Thoracic aorta (tissue), 2 donors: Measurements from ENCODE around the gene MIAT. TPM values are rescaled to one million over a fixed set of nuclear protein-coding genes. Genes with fewer than 3 reads are reported as not detected.
"Not testable (repeated sequence)": the region's sequence is repeated elsewhere in the genome, so short reads cannot be mapped to it uniquely, and the experiment has no call there.

Experiments used
- ATAC-seq: fragments of 150-250 bp; one replicate; pipeline ENCODE4 v1.8.0; 2017; ENCODE audit warnings: low read depth; ENCODE audit not compliant: insufficient number of reproducible peaks, low FRiP score
- DNase-seq: peaks from one replicate; pipeline ENCODE4 v3.0.0-alpha.2; 2020; ENCODE audit warnings: low spot score
- H3K27ac ChIP-seq, 2 donors: fragments of 200-600 bp; sonication (generic); 1 replicate in 1 of 2; 2 replicates in 1 of 2; pipeline ENCODE4 v1.5.1; 2016; ENCODE audit warnings: mild to moderate bottlenecking in 2 of 2, moderate library complexity in 2 of 2
- H3K27me3 ChIP-seq: fragments of 200-600 bp; sonication (generic); replicated peaks from 2 replicates; pipeline ENCODE4 v1.6.0; 2016; ENCODE audit warnings: mild to moderate bottlenecking; ENCODE audit not compliant: insufficient read depth
- H3K36me3 ChIP-seq: fragments of 200-600 bp; sonication (generic); one replicate; pipeline ENCODE4 v1.5.1; 2016
- H3K4me1 ChIP-seq, 2 donors: fragments of 200-600 bp; sonication (generic); 1 replicate in 1 of 2; 2 replicates in 1 of 2; pipeline versions ENCODE4 v1.5.1 to v1.6.0; 2016; ENCODE audit warnings: low read depth in 2 of 2, mild to moderate bottlenecking in 1 of 2; ENCODE audit not compliant: control insufficient read depth in 1 of 2
- H3K4me3 ChIP-seq: fragments of 200-600 bp; sonication (generic); 2 replicates; pipeline ENCODE4 v1.5.1; 2016; ENCODE audit warnings: mild to moderate bottlenecking
- H3K9me3 ChIP-seq: fragments of 200-600 bp; sonication (generic); 2 replicates; pipeline ENCODE4 v1.5.1; 2016
- total RNA-seq, 2 donors: library from RNA; depleted of rRNA; stranded (reverse); fragments of >200 nt; gene quantifications; one replicate each; pipeline versions ENCODE4 v1.1.0 to v1.2.3, GENCODE V29; 2016
- TF ChIP-seq, protein P1 (sequence below): fragments of 200-600 bp; sonication (generic); IDR thresholded peaks from one replicate; pipeline ENCODE4 v1.5.1; 2019; ENCODE audit warnings: antibody characterized with exemption

The MIAT gene
- total RNA-seq, 2 donors from 2014 or later, result 0.81 to 3.6 TPM

DNA sequence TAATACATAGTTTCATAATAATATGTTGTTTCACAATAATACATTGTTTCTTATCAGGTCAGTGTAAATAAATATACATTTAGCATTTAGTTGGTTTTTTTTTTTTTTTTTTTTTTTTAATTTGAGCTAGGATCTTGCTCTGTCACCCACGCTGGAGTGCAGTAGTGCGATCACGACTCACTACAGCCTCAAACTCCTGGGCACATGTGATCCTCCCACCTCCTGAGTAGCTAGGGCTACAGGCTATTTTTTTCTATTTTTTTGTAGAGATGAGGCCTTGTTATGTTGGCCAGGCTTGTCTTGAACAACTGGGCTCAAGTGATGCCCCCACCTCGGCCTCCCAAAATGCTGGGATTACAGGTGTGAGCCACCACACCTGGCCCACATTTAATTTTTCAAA lies 43.5 kb downstream of the MIAT start:
- H3K9me3 ChIP-seq, result no peaks in the 10 kb centered on the region
- TF ChIP-seq, protein P1, sequence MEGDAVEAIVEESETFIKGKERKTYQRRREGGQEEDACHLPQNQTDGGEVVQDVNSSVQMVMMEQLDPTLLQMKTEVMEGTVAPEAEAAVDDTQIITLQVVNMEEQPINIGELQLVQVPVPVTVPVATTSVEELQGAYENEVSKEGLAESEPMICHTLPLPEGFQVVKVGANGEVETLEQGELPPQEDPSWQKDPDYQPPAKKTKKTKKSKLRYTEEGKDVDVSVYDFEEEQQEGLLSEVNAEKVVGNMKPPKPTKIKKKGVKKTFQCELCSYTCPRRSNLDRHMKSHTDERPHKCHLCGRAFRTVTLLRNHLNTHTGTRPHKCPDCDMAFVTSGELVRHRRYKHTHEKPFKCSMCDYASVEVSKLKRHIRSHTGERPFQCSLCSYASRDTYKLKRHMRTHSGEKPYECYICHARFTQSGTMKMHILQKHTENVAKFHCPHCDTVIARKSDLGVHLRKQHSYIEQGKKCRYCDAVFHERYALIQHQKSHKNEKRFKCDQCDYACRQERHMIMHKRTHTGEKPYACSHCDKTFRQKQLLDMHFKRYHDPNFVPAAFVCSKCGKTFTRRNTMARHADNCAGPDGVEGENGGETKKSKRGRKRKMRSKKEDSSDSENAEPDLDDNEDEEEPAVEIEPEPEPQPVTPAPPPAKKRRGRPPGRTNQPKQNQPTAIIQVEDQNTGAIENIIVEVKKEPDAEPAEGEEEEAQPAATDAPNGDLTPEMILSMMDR, result no peak
- H3K27me3 ChIP-seq, result no peaks in the 10 kb centered on the region
- ATAC-seq (no peak), DNase-seq (no peak)
- no peak overlapping the region for H3K4me3 ChIP-seq
- H3K36me3 ChIP-seq, result peaks cover 8% of the 10 kb centered on the region
- no peaks in the 10 kb centered on the region for H3K4me1 ChIP-seq
- no peak overlapping the region for H3K27ac ChIP-seq

DNA sequence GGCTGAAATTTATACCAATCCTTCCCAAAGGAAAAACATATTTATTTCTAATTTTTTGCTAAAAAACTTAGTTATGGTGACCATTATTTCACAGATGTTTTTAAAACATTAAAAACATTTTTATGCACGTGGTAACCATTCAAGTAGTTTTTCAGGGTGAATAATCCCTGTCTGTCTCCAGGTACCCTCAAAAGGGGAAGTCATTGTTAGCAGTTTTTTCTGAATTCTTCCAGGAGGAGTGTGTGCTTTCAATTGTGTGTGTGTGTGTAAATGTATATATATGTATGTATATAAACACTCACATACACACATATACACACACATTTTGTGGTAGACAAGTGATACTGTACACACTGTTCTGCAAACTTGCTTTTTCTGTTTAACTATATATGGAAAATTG lies 43.9 kb downstream of the MIAT start:
- H3K4me3 ChIP-seq, result no peak overlapping the region
- H3K27me3 ChIP-seq, result no peaks in the 10 kb centered on the region
- TF ChIP-seq, protein P1, result no peak
- no peak overlapping the region for H3K27ac ChIP-seq
- no peaks in the 10 kb centered on the region for H3K4me1 ChIP-seq
- no peak for ATAC-seq
- no peak for DNase-seq
- H3K9me3 ChIP-seq, result no peaks in the 10 kb centered on the region
- peaks cover 7% of the 10 kb centered on the region for H3K36me3 ChIP-seq

DNA sequence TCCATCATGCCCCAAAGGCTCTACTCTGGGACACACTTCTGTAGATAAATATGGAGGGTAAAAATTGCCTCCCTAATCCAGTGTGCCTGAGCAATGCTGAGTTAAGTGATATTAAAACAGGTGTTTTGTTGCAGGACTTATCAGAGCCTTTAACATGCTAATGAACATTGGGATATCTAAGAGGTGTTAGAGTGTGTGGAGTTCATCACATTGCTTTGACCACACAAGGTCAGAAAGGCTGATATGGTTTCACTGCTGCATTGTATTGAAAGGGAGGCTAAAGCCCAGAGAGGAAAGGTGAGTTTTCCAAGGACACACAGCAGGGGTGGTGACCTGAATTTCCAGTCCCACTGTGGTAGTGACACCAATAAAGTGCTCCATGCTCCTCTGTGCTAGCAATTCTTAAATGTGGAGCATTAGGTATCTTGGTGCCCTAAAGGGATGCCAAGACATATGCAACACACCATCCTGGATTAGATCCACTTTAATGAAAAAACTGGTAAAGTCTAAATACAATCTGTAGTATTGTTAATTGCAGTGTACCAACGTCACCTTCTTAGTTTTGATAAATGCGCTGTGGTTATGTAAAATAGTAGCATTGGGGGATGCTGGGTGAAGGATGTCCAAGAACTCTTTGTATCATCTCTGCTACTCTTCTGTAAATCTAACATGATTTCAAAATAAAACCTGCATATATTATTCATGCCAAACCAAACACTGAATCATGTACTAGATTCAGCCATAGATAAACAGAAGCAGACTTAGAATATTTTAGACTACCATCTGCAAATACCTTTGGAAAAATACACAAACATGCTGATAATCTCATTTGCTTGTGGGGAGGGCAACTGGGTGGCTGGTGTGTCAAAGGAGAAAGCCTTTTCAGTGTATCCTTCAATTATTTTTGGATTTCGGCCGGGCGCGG lies 45.8 kb downstream of the MIAT start:
- DNase-seq (no peak), ATAC-seq (no peak)
- no peaks in the 10 kb centered on the region for H3K27me3 ChIP-seq
- peaks cover 5% of the 10 kb centered on the region for H3K36me3 ChIP-seq
- H3K9me3 ChIP-seq, result no peaks in the 10 kb centered on the region
- no peaks in the 10 kb centered on the region for H3K4me1 ChIP-seq
- no peak overlapping the region for H3K4me3 ChIP-seq
- TF ChIP-seq, protein P1, result no peak
- H3K27ac ChIP-seq, result no peak overlapping the region

DNA sequence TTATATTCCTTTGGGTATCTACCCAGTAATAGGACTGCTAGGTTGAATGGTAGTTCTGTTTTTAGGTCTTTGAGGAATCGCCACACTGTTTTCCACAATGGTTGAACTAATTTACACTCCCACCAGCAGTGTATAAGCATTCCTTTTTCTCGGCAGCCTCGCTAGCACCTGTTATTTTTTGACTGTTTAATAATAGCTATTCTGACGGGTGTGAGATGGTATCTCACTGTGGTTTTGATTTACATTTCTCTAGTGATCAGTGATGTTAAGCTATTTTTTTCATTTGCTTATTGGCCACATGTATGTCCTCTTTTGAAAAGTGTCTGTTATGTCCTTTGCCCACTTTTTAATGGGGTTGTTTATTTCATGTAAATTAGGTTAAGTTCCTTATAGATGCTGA lies 48.0 kb downstream of the MIAT start:
- not testable (repeated sequence) for H3K27me3 ChIP-seq, H3K27ac ChIP-seq, ATAC-seq

DNA sequence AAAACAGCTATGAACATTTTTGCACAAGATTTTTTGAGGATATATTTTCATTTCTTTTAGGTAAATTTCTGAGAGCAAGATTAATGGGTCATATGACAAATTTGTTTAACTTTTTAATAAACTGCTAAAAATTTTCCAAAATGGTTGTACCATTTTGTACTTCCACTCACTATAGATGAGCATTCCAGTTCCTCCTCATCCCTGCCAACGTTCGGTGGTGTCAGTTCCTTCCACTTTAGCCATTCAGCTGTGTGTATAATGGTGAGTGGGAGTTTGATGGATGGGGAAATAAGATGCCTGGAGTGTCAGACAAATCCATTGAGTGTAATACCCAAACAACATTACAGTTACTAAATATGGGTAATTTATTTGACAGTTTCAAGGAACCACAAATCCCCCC lies 49.7 kb downstream of the MIAT start:
- ATAC-seq (no peak), DNase-seq (no peak)
- H3K4me1 ChIP-seq, result peaks cover 0 to 12% of the 10 kb centered on the region in 2 donors
- no peaks in the 10 kb centered on the region for H3K27me3 ChIP-seq
- H3K27ac ChIP-seq, result no peak overlapping the region
- no peak overlapping the region for H3K4me3 ChIP-seq
- TF ChIP-seq, protein P1, result no peak
- no peaks in the 10 kb centered on the region for H3K9me3 ChIP-seq
- no peaks in the 10 kb centered on the region for H3K36me3 ChIP-seq

More for the DNA sequence above, 48.0 kb downstream of the MIAT start:
- not testable (repeated sequence) for H3K4me3 ChIP-seq, DNase-seq, H3K36me3 ChIP-seq, H3K9me3 ChIP-seq
- H3K4me1 ChIP-seq, result peaks cover 0 to 12% of the 10 kb centered on the region in 2 donors
